Effector memory CD4-positive, alpha-beta T cell (primary cell): ENCODE measurements around the gene HDAC11.

Source experiments
- DNase-seq, 3 donors: peaks; one replicate each; pipeline ENCODE4 v3.0.0-alpha.2; 2020
- H3K27ac ChIP-seq: 2 replicates; pipeline ENCODE4 v1.7.0; 2013; ENCODE audit warnings: mild to moderate bottlenecking, low read length, moderate library complexity; ENCODE audit not compliant: insufficient read depth, poor library complexity, severe bottlenecking
- H3K27me3 ChIP-seq: replicated peaks from 2 replicates; pipeline ENCODE4 v1.7.0; 2013; ENCODE audit warnings: mild to moderate bottlenecking, low read length; ENCODE audit not compliant: insufficient read depth, control insufficient read depth, poor library complexity, severe bottlenecking
- H3K36me3 ChIP-seq: 2 replicates; pipeline ENCODE4 v1.7.0; 2013; ENCODE audit warnings: mild to moderate bottlenecking, low read length, moderate library complexity; ENCODE audit not compliant: control insufficient read depth, insufficient read depth
- H3K4me1 ChIP-seq: 2 replicates; pipeline ENCODE4 v1.7.0; 2013; ENCODE audit warnings: low read length, mild to moderate bottlenecking; ENCODE audit not compliant: control insufficient read depth, insufficient read depth, poor library complexity, severe bottlenecking
- H3K4me3 ChIP-seq: 2 replicates; pipeline ENCODE4 v1.7.0; 2013; ENCODE audit warnings: low read length, low read depth, mild to moderate bottlenecking; ENCODE audit not compliant: insufficient read depth, poor library complexity, severe bottlenecking
- H3K9me3 ChIP-seq: 2 replicates; pipeline ENCODE4 v1.7.0; 2013; ENCODE audit warnings: mild to moderate bottlenecking, low read length, moderate library complexity; ENCODE audit not compliant: control insufficient read depth

HDAC11 gene

DNA sequence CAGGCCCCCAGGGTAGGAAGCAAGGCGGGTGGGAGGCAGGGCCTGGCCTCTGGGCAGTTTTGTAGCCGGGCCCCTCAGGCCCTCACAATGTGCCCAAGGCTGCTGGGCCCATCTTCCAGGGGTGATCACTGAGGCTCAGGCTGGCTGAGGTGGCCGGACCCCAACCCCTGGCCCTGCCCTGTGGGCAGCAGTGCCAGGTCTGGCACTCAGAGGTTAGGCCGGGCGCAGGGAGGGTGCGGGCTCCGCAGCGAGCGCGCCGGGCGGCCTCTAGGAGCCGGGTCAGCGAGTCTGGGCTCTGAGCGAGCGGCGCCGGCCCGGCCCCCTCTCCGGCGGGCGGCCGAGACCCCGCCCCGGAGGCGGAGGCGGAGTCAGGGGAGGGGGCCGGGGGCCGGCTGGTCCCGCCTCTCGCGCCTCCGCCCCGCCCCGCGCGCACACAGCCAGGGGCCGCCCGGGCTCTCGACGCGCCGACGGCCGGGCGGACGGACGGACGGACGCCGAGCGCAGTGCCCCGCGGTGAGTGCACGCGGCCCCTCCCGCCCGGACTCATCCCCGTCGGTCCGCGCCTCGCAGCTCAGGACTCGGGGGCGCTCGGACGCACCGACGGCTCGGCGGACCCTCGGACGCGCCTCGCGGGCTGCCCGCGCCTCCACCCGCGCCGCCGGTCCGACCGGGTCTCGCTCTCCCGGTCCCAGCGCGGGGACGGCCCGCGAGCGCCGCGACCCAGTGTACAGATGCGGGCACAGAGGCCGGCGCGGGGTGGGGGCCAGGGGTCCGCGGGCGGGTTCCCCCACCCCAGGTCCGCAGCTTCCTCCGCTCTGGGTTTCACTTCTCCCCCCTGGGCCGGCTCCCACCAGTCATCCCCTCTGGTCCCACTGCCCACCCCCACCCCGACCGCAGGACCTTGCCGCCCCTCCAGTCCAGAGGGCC, 68.9 kb downstream of the HDAC11 start, which contains the start of gene FBLN2:
TSS of gene FBLN2 (plus strand) at position 430 of the 927 bp plus-strand sequence. CDS start 21,231 bp downstream, outside the sequence.
- Histone ChIP-seq H3K4me3 (no peak within 1 kb of the TSS), H3K27me3 (peaks cover 8% of the 10 kb centered on the region), H3K4me1 (no peaks in the 10 kb centered on the region), H3K27ac (no peak within 1 kb of the TSS), H3K36me3 (no peaks in the 10 kb centered on the region), H3K9me3 (no peaks in the 10 kb centered on the region)
- DNase-seq: no peak

DNA sequence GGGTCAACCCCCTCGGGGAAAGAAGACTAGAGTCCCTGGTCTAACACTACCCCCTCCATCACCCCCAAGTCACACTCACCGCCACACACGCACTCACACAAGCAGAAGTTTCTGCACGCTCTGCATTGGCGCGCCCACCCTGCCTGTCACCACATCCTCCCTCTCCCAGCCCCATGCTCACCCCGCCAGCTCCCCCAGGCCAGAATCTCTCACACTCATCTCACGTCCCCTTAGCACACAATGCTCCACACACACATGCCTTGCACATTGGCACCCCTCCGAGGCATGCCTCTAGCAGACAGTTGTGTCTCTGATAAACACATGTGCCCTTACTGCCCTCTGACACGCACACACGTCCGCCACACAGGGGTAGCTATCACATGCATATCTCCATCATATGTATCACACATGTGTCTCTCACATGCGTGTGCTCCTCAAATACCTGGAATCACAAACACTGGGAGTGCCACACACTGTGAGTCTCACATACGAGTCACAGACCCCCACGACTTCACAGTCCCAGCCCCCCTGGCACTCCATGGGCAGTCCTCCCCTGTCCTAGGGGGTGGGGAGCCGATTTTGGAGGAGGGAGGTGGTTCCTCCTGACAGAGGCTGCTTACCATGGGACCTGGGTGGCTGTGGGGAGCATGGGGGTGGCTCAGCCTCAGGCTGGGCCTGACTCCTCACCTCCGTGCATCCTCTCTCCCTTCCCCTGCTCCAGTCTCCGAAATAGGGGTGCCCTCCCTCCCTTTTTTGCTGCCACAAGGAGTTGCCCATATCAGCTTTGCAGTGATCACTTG, 69.7 kb downstream of the HDAC11 start:
- Histone ChIP-seq H3K4me1 (no peaks in the 10 kb centered on the region), H3K27me3 (peaks cover 8% of the 10 kb centered on the region), H3K36me3 (no peaks in the 10 kb centered on the region), H3K9me3 (no peaks in the 10 kb centered on the region), H3K27ac (no peak overlapping the region), H3K4me3 (no peak overlapping the region)
- no peak for DNase-seq

DNA sequence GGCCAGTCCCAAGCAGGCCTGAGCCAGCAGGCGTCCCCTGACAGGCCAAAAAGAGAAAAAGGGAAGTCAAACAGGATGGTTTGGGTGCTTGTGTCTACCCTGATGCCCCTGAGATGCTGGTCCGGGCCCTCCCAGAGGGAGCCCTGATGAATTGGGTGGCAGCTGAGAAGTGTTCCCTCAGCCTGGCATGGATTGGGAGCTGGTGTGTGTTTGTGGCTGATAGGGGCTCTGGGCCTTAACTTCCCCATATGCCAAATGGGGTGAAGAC, 70.3 kb downstream of the HDAC11 start:
- H3K27ac ChIP-seq: no peak overlapping the region
- peaks cover 8% of the 10 kb centered on the region for H3K27me3 ChIP-seq
- H3K4me3 ChIP-seq: no peak overlapping the region
- DNase-seq: no peak
- H3K4me1 ChIP-seq: no peaks in the 10 kb centered on the region
- H3K36me3 ChIP-seq: no peaks in the 10 kb centered on the region
- no peaks in the 10 kb centered on the region for H3K9me3 ChIP-seq

DNA sequence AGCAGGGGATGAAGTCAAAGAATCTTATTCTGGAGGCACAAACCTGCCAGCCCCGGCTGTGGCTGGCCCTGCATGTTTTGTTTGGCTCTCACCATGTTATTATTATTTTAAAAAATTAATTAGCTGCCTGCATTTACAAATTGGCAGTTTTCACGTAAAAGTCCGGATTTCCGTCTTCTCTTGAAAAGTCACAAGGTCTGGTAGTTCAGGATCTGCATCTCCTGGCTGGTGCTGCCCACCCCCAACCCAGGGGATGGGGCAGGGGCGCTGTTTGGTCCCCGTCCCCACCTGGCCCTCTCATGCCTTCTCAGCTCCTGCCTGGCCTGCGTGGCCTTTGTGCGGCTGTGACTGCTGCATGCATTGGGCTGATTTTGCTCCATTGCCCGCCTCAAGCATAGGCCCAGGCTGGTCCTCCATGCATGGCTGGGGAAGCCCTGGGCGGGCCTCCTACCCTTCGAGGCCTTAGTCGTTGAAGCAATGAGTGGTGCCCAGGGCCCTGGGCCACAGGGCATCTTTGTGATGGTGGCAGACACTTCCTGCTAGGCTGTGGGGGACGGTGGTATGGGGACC, 70.8 kb downstream of the HDAC11 start:
- Histone ChIP-seq H3K4me1 (no peaks in the 10 kb centered on the region), H3K27me3 (peaks cover 8% of the 10 kb centered on the region), H3K36me3 (no peaks in the 10 kb centered on the region), H3K4me3 (no peak overlapping the region), H3K9me3 (no peaks in the 10 kb centered on the region), H3K27ac (no peak overlapping the region)
- no peak for DNase-seq

DNA sequence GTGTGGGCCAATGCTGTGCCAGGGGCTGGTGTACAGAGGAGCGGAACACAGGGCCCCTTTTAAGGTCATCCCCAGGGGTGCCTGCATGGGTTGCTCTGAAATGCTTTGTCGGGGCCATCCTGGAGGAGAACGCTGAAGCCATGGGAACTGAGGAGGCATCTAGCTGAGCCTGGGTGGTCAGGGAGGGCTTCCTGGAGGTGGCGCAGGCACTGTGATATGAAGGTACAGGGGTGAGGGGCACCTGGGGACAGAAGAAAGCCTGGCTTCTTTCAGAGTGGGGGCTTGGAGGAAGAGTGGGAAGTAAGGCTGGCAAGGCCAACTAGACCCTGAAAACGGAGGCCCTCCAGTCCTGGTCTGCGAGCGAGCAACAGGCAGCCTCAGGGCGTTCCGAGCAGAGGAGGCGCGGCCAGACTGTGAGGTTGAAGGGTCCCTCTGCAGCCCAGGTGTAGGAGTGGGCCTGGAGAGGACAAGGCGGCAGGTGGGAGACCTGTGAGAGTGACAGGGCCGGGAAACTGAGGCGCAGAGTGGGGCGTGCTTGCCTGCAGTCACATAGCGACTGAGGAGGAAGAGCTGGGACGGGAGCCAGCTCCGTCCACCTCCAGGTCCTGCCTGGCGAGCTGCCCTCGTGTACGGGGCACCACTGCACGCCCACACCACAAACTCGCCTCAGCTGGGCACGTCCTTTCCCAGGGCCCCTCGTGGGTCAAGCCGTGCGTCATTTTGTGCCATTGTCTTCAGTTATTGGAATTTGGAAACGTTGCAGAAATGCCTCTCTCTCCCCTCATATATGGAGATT, 72.9 kb downstream of the HDAC11 start:
- H3K4me1 ChIP-seq: no peaks in the 10 kb centered on the region
- H3K4me3 ChIP-seq: no peak overlapping the region
- no peak for DNase-seq
- no peaks in the 10 kb centered on the region for H3K36me3 ChIP-seq
- H3K9me3 ChIP-seq: no peaks in the 10 kb centered on the region
- no peak overlapping the region for H3K27ac ChIP-seq
- H3K27me3 ChIP-seq: peaks cover 8% of the 10 kb centered on the region

DNA sequence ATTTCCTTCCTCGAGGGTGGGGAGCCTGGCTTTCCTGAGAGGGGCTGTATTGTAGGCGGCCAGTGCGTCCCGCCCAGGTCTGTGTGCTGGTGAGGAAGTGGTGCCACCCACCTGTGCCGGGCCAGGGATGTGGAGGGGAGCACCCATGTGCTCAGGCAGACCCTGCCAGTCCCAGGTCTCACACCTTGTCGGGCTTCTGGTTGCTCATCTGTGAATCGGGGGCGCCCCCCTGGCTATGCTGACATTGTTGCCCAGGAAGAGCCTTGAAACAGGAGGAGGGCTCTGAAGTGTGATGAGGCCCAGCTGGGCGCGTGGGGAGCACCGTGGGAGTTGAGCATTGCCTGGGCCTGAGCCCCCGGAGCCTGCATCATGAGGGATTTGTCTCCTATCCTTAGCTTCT, 73.6 kb downstream of the HDAC11 start:
- Histone ChIP-seq H3K27ac (no peak overlapping the region), H3K9me3 (no peaks in the 10 kb centered on the region), H3K36me3 (no peaks in the 10 kb centered on the region), H3K27me3 (peaks cover 8% of the 10 kb centered on the region), H3K4me3 (no peak overlapping the region), H3K4me1 (no peaks in the 10 kb centered on the region)
- no peak for DNase-seq

DNA sequence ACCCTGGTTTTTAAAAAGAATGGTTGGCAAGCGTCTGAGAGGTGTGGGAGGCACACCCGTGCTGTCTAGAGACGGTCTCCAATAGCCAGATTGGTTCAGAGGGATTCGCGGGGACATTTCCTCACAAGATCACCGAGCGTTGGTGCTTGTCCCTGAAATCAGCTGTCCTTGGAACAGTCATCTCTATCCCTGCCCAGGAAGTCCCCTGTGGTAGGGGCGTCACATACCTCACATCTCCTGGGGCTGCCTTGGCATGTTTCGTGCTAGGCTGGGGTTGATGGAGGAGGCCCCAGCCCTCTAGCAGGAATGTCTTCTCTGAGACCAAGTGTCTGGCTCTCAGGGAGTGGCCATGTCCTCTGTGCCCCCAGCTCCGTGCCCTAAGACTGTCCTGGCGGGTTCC, 75.6 kb downstream of the HDAC11 start:
- H3K4me1 ChIP-seq: no peaks in the 10 kb centered on the region
- no peak for DNase-seq

More for the DNA sequence above, 75.6 kb downstream of the HDAC11 start:
- Histone ChIP-seq H3K36me3 (no peaks in the 10 kb centered on the region), H3K27me3 (peaks cover 8% of the 10 kb centered on the region), H3K9me3 (no peaks in the 10 kb centered on the region), H3K4me3 (no peak overlapping the region), H3K27ac (no peak overlapping the region)
